Hepatocyte (in vitro differentiated cells): ENCODE data around the gene EEF1A2.

Source experiments
- CTCF ChIP-seq: fragments of 200-600 bp; sonication (generic); IDR thresholded peaks from 2 replicates; pipeline ENCODE4 v1.5.1; 2016; ENCODE audit warnings: antibody characterized with exemption, mild to moderate bottlenecking; ENCODE audit not compliant: poor library complexity
- EZH2 ChIP-seq: fragments of 200-600 bp; sonication (generic); IDR thresholded peaks from 2 replicates; pipeline ENCODE4 v1.6.1; 2016; ENCODE audit warnings: antibody characterized with exemption, mild to moderate bottlenecking, borderline replicate concordance
- EZH2phosphoT487 ChIP-seq: fragments of 200-600 bp; sonication (generic); IDR thresholded peaks from one replicate; pipeline ENCODE4 v1.6.1; 2018; ENCODE audit warnings: antibody characterized with exemption, mild to moderate bottlenecking, low read depth, moderate library complexity; ENCODE audit not compliant: unreplicated experiment, severe bottlenecking

DNA sequence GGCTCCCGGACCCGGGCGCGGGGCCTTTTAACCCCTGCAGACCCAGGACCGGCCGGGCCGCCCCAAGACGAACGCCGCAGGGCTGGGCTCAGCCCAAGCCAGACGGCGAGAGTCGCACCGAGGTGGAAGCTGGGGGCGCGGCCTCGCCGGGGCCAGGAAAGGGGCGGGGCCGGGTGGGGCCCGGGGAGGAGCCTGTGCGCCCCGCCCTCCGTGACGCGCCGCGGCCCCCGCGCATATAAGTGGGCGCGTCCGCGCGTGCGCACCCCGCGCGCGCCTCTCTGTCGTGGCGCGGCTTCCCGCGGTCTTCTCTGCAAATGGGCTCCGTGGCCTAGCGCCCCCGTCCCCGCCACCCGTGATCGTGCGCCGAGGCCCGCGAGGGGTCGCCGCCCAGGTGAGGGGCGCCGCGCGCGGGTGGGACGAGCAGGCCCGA, 21.6 kb upstream of the EEF1A2 start, which contains the start of gene PPDPF:
- TF ChIP-seq CTCF (no peak), EZH2phosphoT487 (no peak), EZH2 (no peak)
